Fibroblast of skin of left quadriceps (primary cell): ENCODE results near the gene KDELR1.
A peak's percentile ranks its signal among the peaks of the same experiment; 100 is the strongest.

Experiments used
- DNase-seq, 2 experiments: peaks; one replicate each; pipeline ENCODE4 v3.0.0-alpha.2; 2013; ENCODE audit warnings: low read depth in 2 of 2

The KDELR1 gene

GRCh38 chr19:48342414-48342738 lies 49.0 kb downstream of the KDELR1 start:
- no peak for DNase-seq

- no peak for DNase-seq
These were observed 49.6 kb downstream of the KDELR1 start for GRCh38 chr19:48341515-48342413.

- no peak for DNase-seq
These were observed 50.4 kb downstream of the KDELR1 start for GRCh38 chr19:48340995-48341394.

- DNase-seq, result no peak
These were observed 52.4 kb downstream of the KDELR1 start for GRCh38 chr19:48338802-48339503.

GRCh38 chr19:48338253-48338755 lies 53.0 kb downstream of the KDELR1 start:
- no peak for DNase-seq

- peak; percentile 81 to 82 for DNase-seq
These were observed 57.6 kb downstream of the KDELR1 start for GRCh38 chr19:48333467-48334384.

- peak; percentile 93 to 94 for DNase-seq
These were observed 58.5 kb downstream of the KDELR1 start for GRCh38 chr19:48332662-48333466.
